ENCODE data around the gene ACTG1. TPM values are rescaled to one million over a fixed set of nuclear protein-coding genes. Genes with fewer than 3 reads are reported as not detected.

Gene ACTG1
- total RNA-seq, 1 donor from 2014 or later = 2,949 TPM

DNA sequence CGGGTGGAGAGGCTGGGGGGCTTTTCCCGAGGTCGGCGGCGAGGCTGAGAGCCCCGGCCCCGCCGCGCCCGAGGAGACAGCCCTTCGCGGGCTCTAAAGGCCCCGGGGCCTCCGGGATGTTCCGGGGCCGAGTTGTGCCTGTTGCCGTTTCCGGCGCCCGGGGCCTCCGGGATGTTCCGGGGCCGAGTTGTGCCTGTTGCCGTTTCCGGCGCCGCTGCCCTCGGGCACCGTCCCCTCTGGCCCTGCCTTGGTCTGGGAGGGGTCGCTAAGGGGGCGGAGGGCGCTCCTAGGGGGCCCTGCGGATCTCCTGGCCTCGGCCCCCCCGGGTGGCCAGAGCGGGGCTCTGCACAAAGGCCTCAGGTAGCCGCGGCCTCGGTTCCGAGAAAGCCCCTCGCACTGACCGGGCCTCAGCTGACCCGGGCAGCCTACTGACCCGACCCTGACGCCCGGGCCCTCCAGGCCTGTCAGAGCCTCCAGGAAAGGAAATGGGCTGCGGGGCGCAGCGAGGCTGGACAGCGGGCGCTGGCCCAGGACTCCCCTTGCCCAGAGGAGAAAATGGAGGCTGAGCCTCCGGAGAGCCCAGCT, 24.2 kb downstream of the ACTG1 start:
- no peaks in the 10 kb centered on the region for H3K36me3 Mint-ChIP-seq (ENCODE audit: low read depth)
- intact Hi-C loops (cut with micrococcal nuclease) = no loop called here
- CTCF ChIA-PET = no interaction called here
- ATAC-seq (ENCODE audit: low read depth) (no peak), DNase-seq (no peak)
- POLR2A ChIA-PET = interaction anchor here (0.6 to 4.6 kb wide), 8 partner anchors 12 to 249 kb away, joined by 3 to 34 read pairs (median 8); partner anchors contain the start of genes ACTG1, NDUFAF8 and TEPSIN
- no peak overlapping the region for H3K4me3 Mint-ChIP-seq
- H3K4me1 Mint-ChIP-seq = peaks cover 10% of the 10 kb centered on the region
- TF ChIP-seq, protein P1, sequence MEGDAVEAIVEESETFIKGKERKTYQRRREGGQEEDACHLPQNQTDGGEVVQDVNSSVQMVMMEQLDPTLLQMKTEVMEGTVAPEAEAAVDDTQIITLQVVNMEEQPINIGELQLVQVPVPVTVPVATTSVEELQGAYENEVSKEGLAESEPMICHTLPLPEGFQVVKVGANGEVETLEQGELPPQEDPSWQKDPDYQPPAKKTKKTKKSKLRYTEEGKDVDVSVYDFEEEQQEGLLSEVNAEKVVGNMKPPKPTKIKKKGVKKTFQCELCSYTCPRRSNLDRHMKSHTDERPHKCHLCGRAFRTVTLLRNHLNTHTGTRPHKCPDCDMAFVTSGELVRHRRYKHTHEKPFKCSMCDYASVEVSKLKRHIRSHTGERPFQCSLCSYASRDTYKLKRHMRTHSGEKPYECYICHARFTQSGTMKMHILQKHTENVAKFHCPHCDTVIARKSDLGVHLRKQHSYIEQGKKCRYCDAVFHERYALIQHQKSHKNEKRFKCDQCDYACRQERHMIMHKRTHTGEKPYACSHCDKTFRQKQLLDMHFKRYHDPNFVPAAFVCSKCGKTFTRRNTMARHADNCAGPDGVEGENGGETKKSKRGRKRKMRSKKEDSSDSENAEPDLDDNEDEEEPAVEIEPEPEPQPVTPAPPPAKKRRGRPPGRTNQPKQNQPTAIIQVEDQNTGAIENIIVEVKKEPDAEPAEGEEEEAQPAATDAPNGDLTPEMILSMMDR (IDR thresholded peaks at IDR 0.05) = no peak
- H3K9me3 Mint-ChIP-seq = no peaks in the 10 kb centered on the region
- no peak overlapping the region for H3K27ac Mint-ChIP-seq
- peaks cover 9% of the 10 kb centered on the region for H3K27me3 Mint-ChIP-seq

DNA sequence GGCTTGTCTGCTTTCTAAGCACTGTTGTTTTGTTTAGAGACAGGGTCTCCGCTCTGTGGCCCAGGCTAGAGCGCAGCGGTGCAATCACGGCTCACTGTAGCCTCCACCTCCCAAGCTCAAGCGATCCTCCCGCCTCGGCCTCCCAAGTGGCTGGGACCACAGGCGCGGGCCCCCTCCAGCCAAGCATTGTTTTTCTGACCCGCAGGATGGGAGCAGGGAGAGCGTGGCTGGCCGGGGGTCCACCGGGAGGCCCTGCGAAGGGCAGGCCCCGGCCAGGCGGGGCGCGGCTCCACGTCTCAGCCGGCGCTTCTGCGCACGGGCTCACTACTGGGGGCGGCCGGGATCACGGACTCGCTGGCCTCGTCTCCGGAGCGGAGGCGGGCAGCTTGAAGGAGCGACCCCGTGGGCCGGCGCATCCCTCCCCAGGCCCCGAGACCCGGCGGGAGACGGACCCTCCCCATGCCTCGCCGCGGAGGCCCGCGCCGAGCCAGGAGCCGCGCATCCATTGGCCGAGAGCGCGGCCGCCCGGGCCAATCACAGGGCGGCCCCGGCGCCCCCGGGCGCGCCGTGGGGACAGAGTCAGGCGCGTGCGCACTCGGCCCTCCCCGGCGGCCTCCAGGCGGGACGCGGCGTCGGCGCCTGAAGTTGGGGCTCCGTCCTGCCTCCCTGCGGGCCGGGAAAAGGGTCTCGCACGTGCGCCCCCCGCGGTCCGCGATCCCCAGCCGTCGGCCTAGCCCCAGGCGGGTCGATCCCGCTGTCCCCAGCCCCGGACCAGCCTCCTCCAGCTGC, 24.9 kb downstream of the ACTG1 start:
- peaks cover 17% of the 10 kb centered on the region for H3K4me1 Mint-ChIP-seq
- peak overlapping the region; percentile 52 for H3K4me3 Mint-ChIP-seq
- POLR2A ChIA-PET = interaction anchor here (0.6 to 4.6 kb wide), 6 partner anchors 13 to 110 kb away, joined by 3 to 34 read pairs (median 10); partner anchors contain the start of gene ACTG1
- TF ChIP-seq, protein P1 (IDR thresholded peaks at IDR 0.05) = no peak
- ATAC-seq (ENCODE audit: low read depth) (peak; percentile 68), DNase-seq (peak; percentile 77)
- no peaks in the 10 kb centered on the region for H3K36me3 Mint-ChIP-seq (ENCODE audit: low read depth)
- CTCF ChIA-PET = interaction anchor here (1.5 kb wide), 1 partner anchor 113 kb away, joined by 5 read pairs; no protein-coding TSS in a partner anchor
- no peaks in the 10 kb centered on the region for H3K9me3 Mint-ChIP-seq
- H3K27ac Mint-ChIP-seq = no peak overlapping the region
- intact Hi-C loops (cut with micrococcal nuclease) = no loop called here
- peaks cover 10% of the 10 kb centered on the region for H3K27me3 Mint-ChIP-seq

DNA sequence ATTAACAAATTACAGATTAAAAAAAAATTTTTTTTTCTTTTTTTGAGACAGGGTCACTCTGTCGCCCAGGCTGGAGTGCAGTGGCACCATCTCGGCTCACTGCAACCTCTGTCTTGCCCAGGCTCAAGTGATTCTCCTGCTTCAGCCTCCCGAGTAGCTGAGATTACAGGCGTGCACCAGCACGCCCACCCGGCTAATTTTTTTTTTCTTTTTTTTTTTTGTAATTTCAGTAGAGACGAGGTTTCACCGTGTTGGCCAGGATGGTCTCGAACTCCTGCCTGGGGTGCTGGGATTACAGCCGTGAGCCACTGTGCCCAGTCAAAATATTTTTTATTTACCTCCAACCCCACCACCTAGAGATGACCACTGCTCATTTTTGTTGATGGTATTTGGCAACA, 25.5 kb downstream of the ACTG1 start:
- ATAC-seq (ENCODE audit: low read depth) (no peak), DNase-seq (no peak)
- no peaks in the 10 kb centered on the region for H3K9me3 Mint-ChIP-seq
- H3K36me3 Mint-ChIP-seq (ENCODE audit: low read depth) = no peaks in the 10 kb centered on the region
- H3K4me1 Mint-ChIP-seq = peaks cover 23% of the 10 kb centered on the region
- TF ChIP-seq, protein P1 (IDR thresholded peaks at IDR 0.05) = no peak
- POLR2A ChIA-PET = interaction anchor here (0.8 to 4.6 kb wide), 4 partner anchors 22 to 111 kb away, joined by 4 to 34 read pairs (median 18); partner anchors contain the start of gene ACTG1
- H3K4me3 Mint-ChIP-seq = peak overlapping the region; percentile 52
- H3K27ac Mint-ChIP-seq = no peak overlapping the region
- intact Hi-C loops (cut with micrococcal nuclease) = no loop called here
- H3K27me3 Mint-ChIP-seq = peaks cover 14% of the 10 kb centered on the region
- CTCF ChIA-PET = interaction anchor here (1.5 kb wide), 1 partner anchor 114 kb away, joined by 5 read pairs; no protein-coding TSS in a partner anchor

DNA sequence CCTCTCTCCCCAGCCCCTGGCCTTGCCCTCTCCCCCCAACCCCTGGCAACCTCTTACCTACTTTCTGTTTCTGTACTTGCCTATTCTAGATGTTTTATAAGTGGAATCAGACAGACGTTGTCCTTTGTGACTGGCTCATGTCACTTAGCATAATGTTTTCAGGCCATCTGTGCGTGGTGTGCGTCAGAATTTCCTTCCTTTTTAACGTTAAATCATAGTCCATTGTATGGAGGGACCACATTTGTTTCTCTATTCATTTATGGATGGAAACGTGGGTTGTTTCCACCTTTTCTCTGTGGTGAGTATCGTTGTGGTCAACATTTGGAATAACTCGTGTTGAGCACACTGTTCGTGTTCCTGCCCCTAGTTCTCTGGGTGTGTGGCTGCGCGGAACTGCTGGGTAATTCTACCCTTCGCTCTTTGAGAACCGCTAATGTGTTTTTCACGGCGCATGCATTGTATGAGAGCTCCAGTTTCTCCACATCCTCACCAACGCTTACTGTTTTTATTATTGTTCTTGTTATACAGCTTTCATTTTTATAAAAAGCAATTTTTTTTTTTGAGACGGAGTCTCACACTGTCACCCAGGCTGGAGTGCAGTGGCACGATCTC, 26.3 kb downstream of the ACTG1 start:
- H3K27me3 Mint-ChIP-seq = peaks cover 18% of the 10 kb centered on the region
- ATAC-seq (ENCODE audit: low read depth) (no peak), DNase-seq (no peak)
- TF ChIP-seq, protein P1 (IDR thresholded peaks at IDR 0.05) = no peak
- intact Hi-C loops (cut with micrococcal nuclease) = no loop called here
- H3K27ac Mint-ChIP-seq = no peak overlapping the region
- H3K4me3 Mint-ChIP-seq = no peak overlapping the region
- POLR2A ChIA-PET = interaction anchor here (4.6 to 6.2 kb wide), 2 partner anchors 25 to 26 kb away, joined by 20 to 88 read pairs; partner anchors contain the start of gene ACTG1
- H3K36me3 Mint-ChIP-seq (ENCODE audit: low read depth) = no peaks in the 10 kb centered on the region
- H3K9me3 Mint-ChIP-seq = no peaks in the 10 kb centered on the region
- CTCF ChIA-PET = interaction anchor here (1.5 kb wide), 1 partner anchor 115 kb away, joined by 5 read pairs; no protein-coding TSS in a partner anchor
- H3K4me1 Mint-ChIP-seq = peaks cover 28% of the 10 kb centered on the region
